H7 (cell line): ENCODE measurements around the gene NPRL2. TPM values are rescaled to one million over a fixed set of nuclear protein-coding genes. Genes with fewer than 3 reads are reported as not detected.
A peak's percentile ranks its signal among the peaks of the same experiment; 100 is the strongest.

Experiments used
- DNase-seq: peaks from one replicate; pipeline ENCODE4 v3.0.0; 2012
- H3K27me3 ChIP-seq: 2 replicates; pipeline ENCODE4 v1.6.0; 2011; ENCODE audit warnings: mild to moderate bottlenecking, low read length; ENCODE audit not compliant: control insufficient read depth, insufficient read depth
- H3K36me3 ChIP-seq: replicated peaks from 2 replicates; pipeline ENCODE4 v1.5.1; 2011; ENCODE audit warnings: low read length; ENCODE audit not compliant: control insufficient read depth, insufficient read depth
- H3K4me3 ChIP-seq: 2 replicates; pipeline ENCODE4 v1.5.1; 2011; ENCODE audit warnings: low read depth, mild to moderate bottlenecking, control low read depth, low read length, moderate library complexity; ENCODE audit not compliant: insufficient read depth
- total RNA-seq: library from RNA; depleted of rRNA; stranded (reverse); fragments of >200 nt; shearing (Covaris generic); gene quantifications from 2 replicates; pipeline ENCODE4 v1.2.3, GENCODE V29; 2014

Gene NPRL2
- total RNA-seq, 1 experiment from 2014 or later = 41.1 TPM

DNA sequence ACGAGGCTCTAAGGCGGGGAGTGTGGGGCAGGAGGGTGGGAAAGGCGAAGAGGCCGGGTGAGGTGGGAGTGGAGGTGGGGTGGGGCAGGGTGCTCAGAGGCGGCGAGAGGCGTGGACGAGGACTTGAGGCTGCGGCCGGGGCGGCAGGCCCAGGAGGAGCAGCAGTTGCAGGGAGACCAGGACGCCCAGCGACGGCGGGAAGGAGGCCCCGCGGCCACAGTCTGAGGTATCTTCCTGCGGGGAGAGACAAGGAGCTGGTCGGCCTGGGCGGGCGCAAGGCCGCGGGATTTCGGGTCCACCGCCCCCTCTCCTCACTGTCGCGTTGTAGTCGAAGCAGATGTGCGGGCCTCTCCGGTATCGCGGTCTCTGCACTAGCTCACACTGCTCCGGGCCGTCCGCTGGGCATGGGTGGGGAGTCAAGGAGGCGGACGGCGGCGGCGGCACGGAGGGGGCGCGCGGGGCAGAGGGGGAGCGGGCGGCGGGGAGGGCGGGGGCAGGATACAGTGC, 14.1 kb upstream of the NPRL2 start:
- DNase-seq = no peak
- peak overlapping the region; percentile 63 for H3K4me3 ChIP-seq
- peaks cover 13% of the 10 kb centered on the region; the same call in 1 of the 2 replicates for H3K27me3 ChIP-seq
- no peaks in the 10 kb centered on the region for H3K36me3 ChIP-seq

DNA sequence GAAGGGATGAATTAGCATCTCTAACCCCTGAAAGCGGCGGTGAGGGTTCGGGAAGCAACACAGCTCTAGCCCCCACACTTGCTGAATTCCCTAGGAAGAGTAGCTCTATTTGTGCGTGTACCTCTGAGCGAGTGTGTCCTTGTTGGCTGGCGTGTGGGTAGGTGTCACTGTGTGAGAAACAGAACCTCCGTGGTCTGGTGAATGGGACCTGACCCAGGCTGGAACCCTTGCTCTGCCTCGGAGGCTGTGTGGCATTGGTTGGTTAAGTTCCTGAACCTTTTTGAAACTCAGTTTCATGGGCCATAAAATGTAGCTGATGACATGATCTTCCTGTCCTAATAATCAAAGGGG, 9.2 kb upstream of the NPRL2 start:
- Histone ChIP-seq H3K27me3 (peaks cover 11% of the 10 kb centered on the region; the same call in 1 of the 2 replicates), H3K4me3 (peak overlapping the region; percentile 28; the same call in 1 of the 2 replicates), H3K36me3 (peaks cover 9% of the 10 kb centered on the region)
- no peak for DNase-seq

DNA sequence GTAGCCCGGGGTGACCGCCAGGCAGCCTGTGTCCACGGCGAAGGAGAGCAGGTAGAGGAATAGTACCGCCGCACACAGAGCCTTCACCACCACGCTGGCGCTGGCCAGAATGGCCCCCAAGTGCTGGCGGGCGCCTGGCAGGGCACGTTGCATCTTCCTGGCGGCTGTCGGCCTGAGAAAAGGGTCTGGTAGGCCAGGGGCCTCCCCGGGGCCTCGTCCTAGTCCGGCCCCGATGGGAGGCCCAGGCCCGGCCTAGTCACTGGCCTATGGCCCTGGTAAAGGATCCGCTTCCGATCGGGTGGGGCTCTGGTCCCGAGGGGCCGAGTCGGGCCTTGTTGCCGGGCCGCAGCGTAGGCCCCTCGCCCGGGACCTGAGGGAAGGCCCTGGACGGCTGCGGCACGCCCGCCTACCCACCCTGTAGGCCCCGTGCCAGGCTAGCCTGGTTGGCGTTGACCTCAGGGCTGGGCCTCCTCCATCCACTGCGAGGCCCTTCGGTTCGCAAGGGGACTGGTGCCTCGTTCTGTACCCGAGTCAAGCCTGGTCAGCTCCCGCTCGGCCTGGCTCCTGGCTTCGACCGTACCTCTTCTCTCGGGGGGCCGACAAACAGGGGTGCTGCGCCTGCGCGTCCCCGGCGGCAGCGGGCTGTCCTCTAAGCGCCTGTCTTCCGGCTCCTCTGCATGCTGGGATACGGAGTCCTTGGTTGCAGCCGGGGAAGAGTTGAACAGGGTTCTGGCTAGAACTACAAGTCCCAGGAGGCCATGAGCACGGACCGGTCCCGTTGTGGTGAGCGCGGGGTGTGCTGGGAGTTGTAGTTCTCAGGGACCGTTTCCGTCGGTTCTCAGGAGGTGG, 8.6 kb upstream of the NPRL2 start, which contains the start of gene TMEM115:
Gene TMEM115, minus strand, starts transcription at position 611 of the 849 bp plus-strand sequence. Its CDS starts 458 bp downstream, at position 153.
- Histone ChIP-seq H3K4me3 (peak within 1 kb of the TSS; percentile 94), H3K36me3 (peaks cover 13% of the 10 kb centered on the region), H3K27me3 (peaks cover 5% of the 10 kb centered on the region; the same call in 1 of the 2 replicates)
- DNase-seq = peak; percentile 99

DNA sequence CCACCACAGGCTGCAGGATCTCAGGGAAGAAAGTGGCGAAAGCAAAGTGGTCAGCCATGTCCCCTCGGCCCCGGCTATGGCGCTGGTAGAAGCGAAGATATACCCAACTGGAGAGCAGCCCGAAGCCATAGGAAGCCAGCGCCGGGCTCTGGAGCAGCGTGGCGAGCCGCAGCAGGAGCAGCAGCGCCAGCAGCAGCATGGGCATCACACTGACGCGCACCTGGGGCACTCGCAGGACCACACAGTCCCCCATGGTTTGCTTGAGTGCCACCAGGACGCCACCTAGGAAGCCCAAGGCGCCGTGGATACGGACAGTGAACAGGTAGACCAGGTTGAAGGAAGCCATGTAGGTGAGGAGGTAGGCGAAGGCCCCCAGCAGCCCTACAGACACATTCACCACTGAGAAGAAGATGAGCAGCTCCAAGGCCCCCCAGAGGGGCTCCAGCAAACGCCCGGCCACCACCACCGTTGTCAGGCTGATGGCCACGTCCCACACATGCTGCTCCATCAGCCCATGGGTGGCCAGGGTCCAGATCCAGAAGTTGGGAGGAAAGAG, 7.9 kb upstream of the NPRL2 start:
- H3K4me3 ChIP-seq = peak overlapping the region; percentile 94
- no peaks in the 10 kb centered on the region for H3K27me3 ChIP-seq
- H3K36me3 ChIP-seq = peaks cover 13% of the 10 kb centered on the region
- DNase-seq = no peak

DNA sequence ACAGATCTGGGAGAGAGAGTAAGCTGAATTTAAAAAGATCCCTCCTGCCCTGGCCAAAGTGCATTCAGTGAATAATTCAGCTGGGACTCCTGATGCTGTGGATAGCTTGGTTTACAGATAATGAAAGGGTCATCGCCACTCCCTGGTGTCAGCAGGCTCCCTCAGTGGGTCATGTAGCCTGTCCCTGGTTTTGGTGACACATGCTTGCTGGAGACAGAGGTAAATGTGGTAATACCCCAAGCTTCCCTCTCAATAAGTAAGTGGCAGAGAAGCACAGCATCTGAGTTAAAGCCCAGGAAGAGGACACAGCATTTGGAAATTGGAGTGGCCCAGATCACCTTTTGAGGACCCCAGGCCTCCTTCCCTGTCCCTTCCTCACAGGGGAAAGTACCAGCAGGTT, 6.9 kb upstream of the NPRL2 start:
- Histone ChIP-seq H3K36me3 (peaks cover 13% of the 10 kb centered on the region), H3K4me3 (no peak overlapping the region), H3K27me3 (no peaks in the 10 kb centered on the region)
- no peak for DNase-seq

DNA sequence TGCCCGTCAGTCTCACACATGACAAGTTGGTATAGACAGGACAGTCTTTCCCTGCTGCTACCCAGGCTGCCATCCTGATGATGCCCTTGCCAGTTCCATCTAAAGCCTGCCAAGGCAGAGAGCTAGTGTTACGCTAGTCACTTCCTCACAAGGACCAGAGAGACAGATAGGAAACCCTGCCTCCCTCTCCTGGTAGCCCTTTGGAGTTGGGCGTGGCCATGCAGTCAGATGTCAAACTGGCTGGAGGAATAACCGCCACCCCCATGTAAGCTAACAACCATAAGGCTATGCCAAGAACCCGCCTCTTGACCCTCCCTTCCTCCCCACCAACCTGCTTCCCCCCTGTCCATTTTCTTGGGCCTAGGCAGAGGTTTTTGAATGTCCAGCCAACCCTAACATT, 6.0 kb upstream of the NPRL2 start:
- peaks cover 13% of the 10 kb centered on the region for H3K36me3 ChIP-seq
- DNase-seq = peak; percentile 41
- no peak overlapping the region for H3K4me3 ChIP-seq
- H3K27me3 ChIP-seq = no peaks in the 10 kb centered on the region

DNA sequence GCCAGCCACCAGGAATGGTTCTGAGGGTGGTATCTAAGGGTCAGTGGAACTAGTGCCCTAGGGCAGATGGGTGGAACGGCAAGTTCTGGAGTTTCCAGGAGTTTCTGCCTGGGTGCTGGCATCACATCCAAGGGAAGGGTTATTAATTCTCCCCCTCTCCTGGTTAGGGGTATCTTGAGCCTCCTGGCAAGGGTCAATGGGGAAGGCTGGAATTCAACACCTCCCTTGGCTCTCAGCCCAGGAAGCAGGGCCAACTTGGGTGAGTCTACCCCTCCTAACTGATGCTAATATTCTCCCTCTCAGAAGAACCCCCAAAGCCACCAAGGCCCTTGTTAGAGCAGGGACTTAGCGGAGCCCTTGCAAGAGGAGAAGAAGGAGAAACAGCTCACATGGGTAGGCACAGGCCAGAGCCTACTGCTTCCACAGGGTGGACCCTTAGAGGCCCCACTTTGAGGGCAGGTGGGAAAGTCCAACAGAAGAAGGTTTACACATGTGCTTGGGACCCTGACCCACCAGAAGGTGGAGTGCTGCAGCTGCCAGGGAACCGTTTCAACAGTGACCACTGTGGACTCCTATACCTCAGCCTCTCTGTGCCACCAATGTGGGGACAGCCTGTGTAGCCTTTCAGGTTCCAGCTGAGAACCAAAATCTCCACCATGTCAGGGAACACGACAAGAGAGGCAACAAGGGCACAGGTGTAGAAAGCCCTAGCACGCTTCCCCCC, 5.4 kb upstream of the NPRL2 start:
- H3K36me3 ChIP-seq = peaks cover 13% of the 10 kb centered on the region
- no peaks in the 10 kb centered on the region for H3K27me3 ChIP-seq
- no peak overlapping the region for H3K4me3 ChIP-seq
- peak; percentile 39 for DNase-seq

DNA sequence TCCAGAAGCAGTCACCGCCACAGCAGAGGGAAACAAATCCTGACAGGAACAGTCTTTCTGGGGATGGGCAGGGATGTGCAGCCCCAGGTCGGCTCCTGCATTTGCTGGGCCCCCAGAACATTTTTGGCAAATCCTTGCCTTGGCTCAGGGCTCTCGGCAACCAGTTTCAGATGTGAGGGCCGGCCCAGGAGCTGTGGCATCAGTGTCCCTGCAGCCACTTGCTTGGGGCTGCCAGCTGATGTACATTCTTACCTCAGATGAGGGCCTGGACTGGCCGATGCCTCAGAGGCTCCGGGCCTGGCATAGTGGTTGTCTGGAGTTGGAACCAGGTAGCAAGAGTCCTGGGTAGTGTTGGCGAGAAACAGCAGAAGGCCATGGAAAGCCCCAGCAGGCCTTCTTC, 4.3 kb upstream of the NPRL2 start:
- no peaks in the 10 kb centered on the region for H3K27me3 ChIP-seq
- peaks cover 13% of the 10 kb centered on the region for H3K36me3 ChIP-seq
- DNase-seq = no peak
- no peak overlapping the region for H3K4me3 ChIP-seq

DNA sequence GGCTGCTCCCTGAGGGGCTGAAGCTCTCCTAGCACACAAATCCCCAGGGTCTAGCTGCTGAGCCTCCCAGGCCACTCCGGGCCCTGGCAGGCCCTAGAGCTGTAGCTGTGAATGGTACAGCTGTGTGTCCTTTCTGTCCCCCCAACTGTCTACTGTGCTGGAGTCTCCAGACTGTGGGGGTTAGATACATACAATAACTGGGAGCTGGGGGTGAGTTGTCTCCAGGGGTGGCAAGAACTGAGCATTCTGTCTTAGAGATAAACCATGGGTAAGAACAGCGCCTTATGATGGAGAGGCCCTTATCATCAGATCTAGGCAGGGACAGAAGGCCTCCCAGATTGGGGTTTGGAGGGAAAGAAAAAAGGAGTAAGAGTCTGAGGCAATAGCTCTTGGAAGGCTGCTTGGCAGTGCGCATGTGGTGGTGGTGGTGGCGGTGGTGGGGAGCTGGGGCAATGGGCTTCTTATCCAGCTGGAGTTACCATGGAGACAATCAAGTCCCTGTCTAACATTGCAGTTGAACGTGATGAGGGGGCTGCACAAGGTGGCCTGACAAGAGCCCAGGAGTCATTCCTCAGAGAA, 3.7 kb upstream of the NPRL2 start:
- Histone ChIP-seq H3K4me3 (no peak overlapping the region), H3K27me3 (no peaks in the 10 kb centered on the region)
- DNase-seq = no peak

DNA sequence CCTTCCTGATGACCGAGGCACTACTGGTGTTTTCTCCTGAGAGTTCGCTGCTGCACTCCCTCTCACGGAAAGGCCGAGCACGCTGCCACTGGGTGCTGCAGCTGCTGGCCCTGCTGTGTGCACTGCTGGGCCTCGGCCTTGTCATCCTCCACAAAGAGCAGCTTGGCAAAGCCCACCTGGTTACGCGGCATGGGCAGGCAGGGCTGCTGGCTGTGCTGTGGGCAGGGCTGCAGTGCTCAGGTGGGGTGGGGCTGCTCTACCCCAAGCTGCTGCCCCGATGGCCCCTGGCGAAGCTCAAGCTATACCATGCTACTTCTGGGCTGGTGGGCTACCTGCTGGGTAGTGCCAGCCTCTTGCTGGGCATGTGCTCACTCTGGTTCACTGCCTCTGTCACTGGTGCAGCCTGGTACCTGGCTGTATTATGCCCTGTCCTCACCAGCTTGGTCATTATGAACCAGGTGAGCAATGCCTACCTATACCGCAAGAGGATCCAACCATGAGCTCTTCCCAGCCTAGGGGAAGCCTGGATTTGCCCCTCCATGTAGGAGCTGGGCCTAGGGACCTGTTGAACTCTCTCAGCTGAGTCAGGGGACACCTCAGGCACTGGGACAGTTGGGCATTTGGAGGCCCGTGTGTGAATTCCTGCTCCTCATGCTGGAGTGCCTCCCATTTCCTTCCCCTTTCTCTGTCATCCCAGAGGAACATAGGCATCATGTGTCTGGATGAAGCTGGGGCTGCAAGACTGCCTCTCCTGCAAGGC, 2.9 kb upstream of the NPRL2 start:
- DNase-seq = no peak
- H3K27me3 ChIP-seq = no peaks in the 10 kb centered on the region

More for the DNA sequence above, 3.7 kb upstream of the NPRL2 start:
- peaks cover 13% of the 10 kb centered on the region for H3K36me3 ChIP-seq

DNA sequence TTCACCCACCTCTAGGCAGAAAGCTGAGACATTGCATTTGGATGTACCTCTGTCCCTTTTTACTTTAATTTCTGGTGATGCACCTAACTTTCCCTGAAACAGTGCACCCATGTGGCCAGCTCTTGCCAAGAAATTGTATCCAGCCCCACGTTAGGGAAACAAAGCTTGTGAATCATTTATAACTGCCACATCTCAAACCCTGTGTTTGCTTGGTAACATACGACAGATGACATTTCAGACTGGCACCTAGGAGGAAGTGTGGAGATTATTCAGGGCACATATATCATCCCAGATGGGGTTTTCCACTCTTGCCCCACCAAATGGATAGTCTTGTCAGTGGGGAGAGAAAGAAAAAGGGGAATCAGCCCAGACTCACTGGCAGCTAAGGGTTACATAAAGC, 2.2 kb upstream of the NPRL2 start:
- no peak overlapping the region for H3K4me3 ChIP-seq
- peaks cover 20% of the 10 kb centered on the region for H3K36me3 ChIP-seq
- DNase-seq = peak; percentile 60
- no peaks in the 10 kb centered on the region for H3K27me3 ChIP-seq

More for the DNA sequence above, 2.9 kb upstream of the NPRL2 start:
- Histone ChIP-seq H3K4me3 (no peak overlapping the region), H3K36me3 (peaks cover 16% of the 10 kb centered on the region)

DNA sequence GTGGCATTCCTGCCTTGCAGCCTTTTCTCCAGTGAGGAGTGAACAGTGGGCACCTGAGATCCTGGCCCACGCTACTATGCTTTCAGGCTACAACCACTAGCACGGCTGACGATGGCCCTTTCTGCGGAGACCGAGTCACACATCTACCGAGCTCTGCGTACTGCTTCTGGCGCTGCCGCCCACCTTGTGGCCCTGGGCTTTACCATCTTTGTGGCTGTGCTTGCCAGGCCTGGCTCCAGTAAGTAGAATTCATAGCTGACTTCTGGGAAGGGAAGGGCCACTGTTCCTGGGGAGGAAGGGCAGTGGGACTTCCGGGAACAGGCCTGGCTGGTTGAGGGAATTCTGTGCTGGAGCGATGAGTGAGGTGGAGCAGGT, 735 bp upstream of the NPRL2 start:
- DNase-seq = no peak

DNA sequence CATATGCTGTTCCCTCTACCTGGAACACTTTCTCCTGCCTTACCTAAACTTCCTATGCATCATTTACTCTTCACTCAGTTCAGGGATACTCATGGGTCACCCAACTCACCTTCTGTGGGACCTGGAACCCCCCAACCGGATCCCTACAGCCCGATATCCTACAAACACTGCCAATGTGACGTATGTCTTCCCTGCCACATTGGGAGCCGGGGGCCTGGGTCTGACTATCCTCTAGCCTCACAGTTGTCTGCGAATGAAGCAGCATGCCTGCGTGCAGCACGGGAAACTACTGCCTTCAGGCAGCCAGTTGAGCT, 405 bp downstream of the NPRL2 start:
- DNase-seq = no peak
- peak overlapping the region; percentile 92 for H3K4me3 ChIP-seq
- H3K36me3 ChIP-seq = peaks cover 15% of the 10 kb centered on the region
- H3K27me3 ChIP-seq = peaks cover 10% of the 10 kb centered on the region

More for the DNA sequence above, 735 bp upstream of the NPRL2 start:
- peak overlapping the region; percentile 92 for H3K4me3 ChIP-seq
- peaks cover 18% of the 10 kb centered on the region for H3K36me3 ChIP-seq
- H3K27me3 ChIP-seq = peaks cover 3% of the 10 kb centered on the region; the same call in 1 of the 2 replicates
